ENCODE results near the gene TBC1D30.
"Not testable (repeated sequence)": the region's sequence is repeated elsewhere in the genome, so short reads cannot be mapped to it uniquely, and the experiment has no call there.

Gene TBC1D30

DNA sequence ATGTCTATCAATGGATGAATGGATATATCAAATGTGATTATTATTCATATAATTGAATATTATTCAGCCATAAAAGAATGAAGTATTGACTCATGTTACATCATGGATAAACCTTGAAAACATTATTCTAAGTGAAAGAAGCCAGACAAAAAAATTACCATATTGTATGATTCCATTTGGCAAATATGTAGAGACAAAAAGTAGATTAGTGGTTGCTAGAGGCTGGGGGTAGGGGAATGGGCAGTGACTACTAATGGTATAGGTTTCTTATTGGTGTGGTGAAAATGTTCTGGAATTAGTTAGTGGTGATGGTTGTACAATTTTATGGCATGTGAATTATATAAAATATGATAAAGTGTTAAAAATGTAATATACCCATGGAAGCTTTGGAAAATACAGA, 33.4 kb upstream of the TBC1D30 start:
- Histone ChIP-seq H3K4me1 (ENCODE audit: control insufficient read depth, insufficient read depth, low read length) (no peaks in the 10 kb centered on the region), H3K27me3 (ENCODE audit: control insufficient read depth in 1 of 2, insufficient read depth in 2 of 2, low read length in 2 of 2) (no peaks in the 10 kb centered on the region), H3K9me3 (ENCODE audit: control insufficient read depth in 2 of 2, low read length in 2 of 2) (no peaks in the 10 kb centered on the region), H3K27ac (ENCODE audit: low read length) (no peak overlapping the region), H3K4me3 (ENCODE audit: low read length in 2 of 2) (no peak overlapping the region), H3K9ac (ENCODE audit: low read length in 2 of 2) (no peak overlapping the region), H3K36me3 (ENCODE audit: control insufficient read depth in 2 of 2, insufficient read depth in 2 of 2, low read length in 2 of 2) (no peaks in the 10 kb centered on the region)

DNA sequence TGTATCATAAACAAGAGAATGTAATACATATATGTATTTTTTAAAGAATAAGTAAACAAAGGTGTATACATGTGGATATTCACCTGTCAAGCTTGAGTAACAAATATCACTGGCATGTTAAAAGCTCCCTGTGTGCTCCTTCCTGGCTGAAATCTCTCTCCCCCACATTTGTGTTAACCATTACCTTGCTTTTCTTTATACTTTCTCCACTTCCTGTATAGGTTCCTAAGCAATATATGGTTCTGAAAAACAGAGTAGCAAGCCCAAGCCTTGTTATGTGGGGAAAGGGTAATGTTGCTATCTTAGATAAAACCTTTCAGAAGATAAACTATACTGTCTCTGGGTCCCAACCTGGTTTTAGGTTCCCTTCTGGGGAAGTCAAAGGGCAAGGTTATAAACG, 32.3 kb upstream of the TBC1D30 start:
- H3K4me1 ChIP-seq (ENCODE audit: control insufficient read depth, insufficient read depth, low read length), result no peaks in the 10 kb centered on the region
- no peak overlapping the region for H3K27ac ChIP-seq (ENCODE audit: low read length)
- no peaks in the 10 kb centered on the region for H3K9me3 ChIP-seq (ENCODE audit: control insufficient read depth in 2 of 2, low read length in 2 of 2)
- no peak overlapping the region for H3K4me3 ChIP-seq (ENCODE audit: low read length in 2 of 2)
- no peaks in the 10 kb centered on the region for H3K27me3 ChIP-seq (ENCODE audit: control insufficient read depth in 1 of 2, insufficient read depth in 2 of 2, low read length in 2 of 2)
- no peak overlapping the region for H3K9ac ChIP-seq (ENCODE audit: low read length in 2 of 2)
- no peaks in the 10 kb centered on the region for H3K36me3 ChIP-seq (ENCODE audit: control insufficient read depth in 2 of 2, insufficient read depth in 2 of 2, low read length in 2 of 2)

DNA sequence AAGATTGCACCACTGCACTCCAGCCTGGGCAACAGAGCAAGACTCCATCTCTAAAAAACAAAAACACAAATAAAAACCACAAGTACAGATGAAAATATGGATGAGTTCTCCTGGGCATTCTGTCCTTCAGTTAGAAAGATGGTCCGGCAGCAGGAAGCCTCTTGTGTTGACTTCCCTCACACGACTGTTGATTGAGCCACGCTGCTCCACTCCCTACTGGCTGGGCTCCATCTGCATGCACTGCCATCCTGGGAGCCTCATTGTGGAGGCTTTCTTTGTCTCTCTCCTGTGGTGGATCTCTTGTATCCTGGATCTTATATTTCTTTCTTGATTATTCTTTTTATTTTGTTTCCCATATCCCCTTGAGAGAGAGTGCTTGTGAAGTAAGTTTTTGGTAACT, 30.8 kb upstream of the TBC1D30 start:
- no peaks in the 10 kb centered on the region for H3K27me3 ChIP-seq (ENCODE audit: control insufficient read depth in 1 of 2, insufficient read depth in 2 of 2, low read length in 2 of 2)
- H3K9ac ChIP-seq (ENCODE audit: low read length in 2 of 2), result no peak overlapping the region
- H3K4me3 ChIP-seq (ENCODE audit: low read length in 2 of 2), result no peak overlapping the region
- H3K36me3 ChIP-seq (ENCODE audit: control insufficient read depth in 2 of 2, insufficient read depth in 2 of 2, low read length in 2 of 2), result no peaks in the 10 kb centered on the region
- H3K4me1 ChIP-seq (ENCODE audit: control insufficient read depth, insufficient read depth, low read length), result no peaks in the 10 kb centered on the region
- H3K9me3 ChIP-seq (ENCODE audit: control insufficient read depth in 2 of 2, low read length in 2 of 2), result no peaks in the 10 kb centered on the region
- no peak overlapping the region for H3K27ac ChIP-seq (ENCODE audit: low read length)

DNA sequence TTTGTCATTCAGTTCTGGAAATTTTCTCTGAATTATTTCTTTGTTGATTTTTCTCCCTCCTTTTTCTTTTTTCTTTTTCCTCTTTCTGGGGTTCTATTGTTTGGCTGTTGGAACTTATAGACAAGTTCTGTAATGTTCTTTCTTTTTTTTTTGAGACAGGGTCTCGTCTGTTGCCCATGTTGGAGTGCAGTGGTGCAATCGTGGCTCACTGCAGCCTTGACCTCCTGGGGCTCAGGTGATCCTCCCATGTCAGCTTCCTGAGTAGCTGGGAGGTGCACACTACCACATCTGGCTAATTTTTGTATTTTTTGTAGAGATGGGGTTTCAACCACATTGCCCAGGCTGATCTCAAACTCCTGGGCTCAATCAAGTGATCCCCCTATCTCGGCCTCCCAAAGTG, 30.1 kb upstream of the TBC1D30 start:
- H3K27me3 ChIP-seq (ENCODE audit: control insufficient read depth in 1 of 2, insufficient read depth in 2 of 2, low read length in 2 of 2), result no peaks in the 10 kb centered on the region
- H3K27ac ChIP-seq (ENCODE audit: low read length), result no peak overlapping the region
- H3K9ac ChIP-seq (ENCODE audit: low read length in 2 of 2), result no peak overlapping the region
- H3K4me3 ChIP-seq (ENCODE audit: low read length in 2 of 2), result no peak overlapping the region
- H3K36me3 ChIP-seq (ENCODE audit: control insufficient read depth in 2 of 2, insufficient read depth in 2 of 2, low read length in 2 of 2), result no peaks in the 10 kb centered on the region
- H3K9me3 ChIP-seq (ENCODE audit: control insufficient read depth in 2 of 2, low read length in 2 of 2), result no peaks in the 10 kb centered on the region
- H3K4me1 ChIP-seq (ENCODE audit: control insufficient read depth, insufficient read depth, low read length), result no peaks in the 10 kb centered on the region

DNA sequence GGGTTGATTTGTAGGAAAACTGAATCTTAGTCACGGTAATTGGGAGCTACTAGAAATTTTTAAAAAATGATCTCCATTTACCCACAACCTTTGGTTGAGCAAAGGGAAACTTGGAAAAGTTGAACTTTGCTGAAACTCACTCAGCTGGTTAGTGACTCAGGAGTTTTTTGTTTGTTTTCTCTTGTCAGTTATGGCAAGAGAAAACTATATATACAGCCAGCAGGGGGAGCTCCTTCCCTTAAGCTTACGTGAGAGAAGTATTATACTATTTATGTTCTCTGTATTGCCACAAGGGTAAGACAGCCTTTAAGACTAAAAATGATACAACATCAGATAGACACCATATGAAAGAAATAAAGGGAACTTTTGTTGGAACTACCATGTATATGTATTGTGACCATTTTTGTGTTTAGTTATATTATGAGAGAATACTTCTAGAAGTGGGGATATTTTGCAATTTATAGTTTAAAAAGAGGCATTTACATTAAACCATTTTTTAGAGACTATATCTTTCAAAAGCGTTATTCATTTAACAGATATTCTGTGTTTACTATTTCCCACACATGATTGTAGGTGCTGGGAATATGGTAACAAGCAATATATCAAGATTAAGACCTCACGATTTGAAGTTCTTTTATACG, 28.1 kb upstream of the TBC1D30 start:
- H3K9ac ChIP-seq (ENCODE audit: low read length in 2 of 2), result no peak overlapping the region

DNA sequence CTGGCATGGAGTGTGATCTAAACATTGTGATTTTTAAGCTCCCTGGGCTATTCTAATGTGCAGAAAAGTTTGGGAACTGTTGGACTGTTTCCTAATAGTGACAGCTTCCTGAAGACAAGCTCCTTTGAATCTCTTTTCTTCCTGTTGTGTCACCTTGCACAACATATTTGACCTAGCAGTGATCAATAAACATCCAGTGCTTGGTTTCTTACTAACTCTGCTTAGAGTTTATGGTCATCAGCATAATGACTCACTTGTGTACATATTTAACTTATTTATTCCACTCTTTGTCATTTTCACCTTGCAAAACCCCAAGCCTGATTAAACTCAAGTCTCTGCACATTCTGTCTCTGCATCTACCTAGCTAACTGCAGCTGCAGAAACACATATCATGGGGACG, 27.3 kb upstream of the TBC1D30 start:
- Histone ChIP-seq H3K4me3 (ENCODE audit: low read length in 2 of 2) (no peak overlapping the region), H3K36me3 (ENCODE audit: control insufficient read depth in 2 of 2, insufficient read depth in 2 of 2, low read length in 2 of 2) (no peaks in the 10 kb centered on the region), H3K9me3 (ENCODE audit: control insufficient read depth in 2 of 2, low read length in 2 of 2) (no peaks in the 10 kb centered on the region), H3K27me3 (ENCODE audit: control insufficient read depth in 1 of 2, insufficient read depth in 2 of 2, low read length in 2 of 2) (peaks cover 0 to 2% of the 10 kb centered on the region in 2 donors), H3K9ac (ENCODE audit: low read length in 2 of 2) (no peak overlapping the region), H3K27ac (ENCODE audit: low read length) (no peak overlapping the region), H3K4me1 (ENCODE audit: control insufficient read depth, insufficient read depth, low read length) (no peaks in the 10 kb centered on the region)

More for the DNA sequence above, 28.1 kb upstream of the TBC1D30 start:
- H3K36me3 ChIP-seq (ENCODE audit: control insufficient read depth in 2 of 2, insufficient read depth in 2 of 2, low read length in 2 of 2), result no peaks in the 10 kb centered on the region
- no peaks in the 10 kb centered on the region for H3K27me3 ChIP-seq (ENCODE audit: control insufficient read depth in 1 of 2, insufficient read depth in 2 of 2, low read length in 2 of 2)
- H3K4me1 ChIP-seq (ENCODE audit: control insufficient read depth, insufficient read depth, low read length), result no peaks in the 10 kb centered on the region
- H3K27ac ChIP-seq (ENCODE audit: low read length), result no peak overlapping the region
- H3K9me3 ChIP-seq (ENCODE audit: control insufficient read depth in 2 of 2, low read length in 2 of 2), result no peaks in the 10 kb centered on the region
- no peak overlapping the region for H3K4me3 ChIP-seq (ENCODE audit: low read length in 2 of 2)

DNA sequence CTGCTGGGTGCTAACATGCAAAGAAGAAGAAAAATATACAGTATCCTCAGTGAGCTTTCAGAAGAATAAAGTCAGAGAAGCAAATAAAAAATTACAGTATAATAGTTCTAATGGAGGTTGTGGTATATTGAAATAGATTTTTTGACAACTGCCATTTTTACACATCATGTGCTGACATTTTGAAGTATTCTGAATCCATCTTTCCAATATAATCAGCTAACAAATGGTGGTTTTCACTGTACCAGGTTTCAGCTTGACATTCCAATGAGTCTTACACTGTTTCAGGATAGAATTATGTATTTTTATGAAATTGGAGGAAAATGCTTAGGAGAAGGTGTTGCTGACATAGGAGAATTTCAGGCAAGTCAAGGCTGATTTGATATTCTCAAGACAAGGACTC, 26.3 kb upstream of the TBC1D30 start:
- H3K36me3 ChIP-seq (ENCODE audit: control insufficient read depth in 2 of 2, insufficient read depth in 2 of 2, low read length in 2 of 2), result no peaks in the 10 kb centered on the region
- no peaks in the 10 kb centered on the region for H3K9me3 ChIP-seq (ENCODE audit: control insufficient read depth in 2 of 2, low read length in 2 of 2)
- peaks cover 0 to 2% of the 10 kb centered on the region in 2 donors for H3K27me3 ChIP-seq (ENCODE audit: control insufficient read depth in 1 of 2, insufficient read depth in 2 of 2, low read length in 2 of 2)
- no peaks in the 10 kb centered on the region for H3K4me1 ChIP-seq (ENCODE audit: control insufficient read depth, insufficient read depth, low read length)
- H3K9ac ChIP-seq (ENCODE audit: low read length in 2 of 2), result no peak overlapping the region
- no peak overlapping the region for H3K27ac ChIP-seq (ENCODE audit: low read length)
- no peak overlapping the region for H3K4me3 ChIP-seq (ENCODE audit: low read length in 2 of 2)

DNA sequence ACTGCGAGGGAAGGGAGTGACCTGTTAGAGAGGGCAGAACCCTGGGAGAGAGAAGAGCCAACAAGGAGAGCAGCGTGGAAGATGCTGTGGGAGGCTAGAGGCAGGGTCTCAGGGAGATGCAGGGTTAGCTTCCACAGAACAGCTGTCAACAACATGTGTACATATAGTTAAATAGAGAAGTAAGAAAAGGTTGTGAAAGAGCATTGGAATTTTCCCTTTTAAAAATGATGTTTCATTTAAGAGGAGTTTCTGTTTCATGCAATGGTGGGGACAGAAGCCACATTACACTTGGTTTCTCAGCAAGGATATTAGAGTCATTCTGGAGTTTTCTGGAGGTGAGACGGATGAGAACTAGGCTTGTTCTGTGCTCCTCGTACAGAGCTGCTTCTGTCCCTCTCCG, 23.8 kb upstream of the TBC1D30 start:
- Histone ChIP-seq H3K4me3 (ENCODE audit: low read length in 2 of 2) (no peak overlapping the region), H3K9me3 (ENCODE audit: control insufficient read depth in 2 of 2, low read length in 2 of 2) (no peaks in the 10 kb centered on the region), H3K4me1 (ENCODE audit: control insufficient read depth, insufficient read depth, low read length) (no peaks in the 10 kb centered on the region), H3K27me3 (ENCODE audit: control insufficient read depth in 1 of 2, insufficient read depth in 2 of 2, low read length in 2 of 2) (peaks cover 0 to 2% of the 10 kb centered on the region in 2 donors), H3K27ac (ENCODE audit: low read length) (no peak overlapping the region), H3K36me3 (ENCODE audit: control insufficient read depth in 2 of 2, insufficient read depth in 2 of 2, low read length in 2 of 2) (no peaks in the 10 kb centered on the region), H3K9ac (ENCODE audit: low read length in 2 of 2) (no peak overlapping the region)

DNA sequence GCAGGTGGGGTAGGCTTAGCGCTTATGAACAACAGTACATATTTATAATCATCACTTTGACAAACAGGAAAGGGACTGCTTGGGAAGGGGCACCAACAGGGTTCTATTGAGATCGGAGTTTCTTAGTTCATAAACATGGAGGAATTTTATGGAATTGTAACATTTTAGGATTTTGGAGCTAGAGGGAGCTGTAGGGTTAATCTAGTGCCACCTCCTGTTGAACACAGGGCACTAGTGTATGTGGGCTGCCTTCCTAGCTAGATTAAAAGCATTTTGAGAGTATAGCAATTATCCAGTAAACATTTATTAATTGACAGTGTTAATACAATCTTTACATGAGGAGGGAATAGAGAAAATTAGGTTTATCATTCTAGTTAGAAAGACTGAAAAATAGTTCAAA, 23.1 kb upstream of the TBC1D30 start:
- Histone ChIP-seq H3K9me3 (ENCODE audit: control insufficient read depth in 2 of 2, low read length in 2 of 2) (no peaks in the 10 kb centered on the region), H3K4me3 (ENCODE audit: low read length in 2 of 2) (no peak overlapping the region), H3K4me1 (ENCODE audit: control insufficient read depth, insufficient read depth, low read length) (no peaks in the 10 kb centered on the region), H3K36me3 (ENCODE audit: control insufficient read depth in 2 of 2, insufficient read depth in 2 of 2, low read length in 2 of 2) (no peaks in the 10 kb centered on the region), H3K27ac (ENCODE audit: low read length) (no peak overlapping the region), H3K9ac (ENCODE audit: low read length in 2 of 2) (no peak overlapping the region), H3K27me3 (ENCODE audit: control insufficient read depth in 1 of 2, insufficient read depth in 2 of 2, low read length in 2 of 2) (peaks cover 0 to 2% of the 10 kb centered on the region in 2 donors)

DNA sequence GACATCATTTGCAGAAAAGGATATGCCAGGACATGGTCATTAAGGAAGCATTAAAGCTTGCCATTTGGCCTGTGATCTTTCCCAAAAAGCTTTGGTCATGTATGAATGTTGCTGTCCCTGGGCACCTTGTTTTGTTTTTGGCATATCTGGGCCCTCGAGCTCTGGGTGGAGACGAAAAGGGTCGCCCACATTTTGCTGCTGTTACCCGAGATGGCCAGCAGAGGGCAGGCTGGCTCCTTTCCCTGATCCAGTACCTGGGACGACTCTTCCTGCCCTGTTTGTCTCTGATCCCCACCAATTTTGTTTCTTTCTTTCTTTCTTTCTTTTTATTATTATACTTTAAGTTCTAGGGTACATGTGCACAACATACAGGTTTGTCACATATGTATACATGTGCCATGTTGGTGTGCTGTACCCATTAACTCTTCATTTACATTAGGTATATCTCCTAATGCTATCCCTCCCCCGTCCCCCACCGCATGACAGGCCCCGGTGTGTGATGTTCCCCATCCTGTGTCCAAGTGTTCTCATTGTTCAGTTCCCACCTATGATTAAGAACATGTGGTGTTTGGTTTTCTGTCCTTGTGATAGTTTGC, 22.2 kb upstream of the TBC1D30 start:
- H3K27ac ChIP-seq (ENCODE audit: low read length); H3K9me3 ChIP-seq (ENCODE audit: control insufficient read depth in 2 of 2, low read length in 2 of 2); H3K9ac ChIP-seq (ENCODE audit: low read length in 2 of 2): not testable (repeated sequence)

DNA sequence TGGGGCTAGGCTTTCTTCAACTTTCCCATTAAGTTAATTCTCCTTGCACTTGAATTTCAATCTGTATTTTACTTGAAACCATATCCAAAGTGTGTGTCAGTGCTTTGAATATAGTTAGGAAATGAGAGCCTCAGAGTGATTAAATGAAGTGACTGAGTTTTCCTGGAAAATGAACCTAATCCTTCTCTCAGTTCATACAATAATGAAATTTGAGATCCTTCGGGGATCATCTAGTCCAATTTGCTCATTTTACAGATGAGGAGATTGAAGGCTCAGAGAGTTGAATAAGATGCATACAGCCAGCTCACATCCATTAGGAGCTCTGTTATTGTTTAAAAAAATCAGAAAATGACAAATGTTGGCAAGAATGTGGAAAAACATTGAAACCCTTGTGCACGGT, 18.3 kb upstream of the TBC1D30 start:
- Histone ChIP-seq H3K4me3 (ENCODE audit: low read length in 2 of 2) (no peak overlapping the region), H3K27me3 (ENCODE audit: control insufficient read depth in 1 of 2, insufficient read depth in 2 of 2, low read length in 2 of 2) (peaks cover 0 to 2% of the 10 kb centered on the region in 2 donors), H3K9ac (ENCODE audit: low read length in 2 of 2) (no peak overlapping the region), H3K27ac (ENCODE audit: low read length) (no peak overlapping the region), H3K4me1 (ENCODE audit: control insufficient read depth, insufficient read depth, low read length) (no peaks in the 10 kb centered on the region), H3K36me3 (ENCODE audit: control insufficient read depth in 2 of 2, insufficient read depth in 2 of 2, low read length in 2 of 2) (no peaks in the 10 kb centered on the region), H3K9me3 (ENCODE audit: control insufficient read depth in 2 of 2, low read length in 2 of 2) (no peaks in the 10 kb centered on the region)

More for the DNA sequence above, 22.2 kb upstream of the TBC1D30 start:
- H3K27me3 ChIP-seq (ENCODE audit: control insufficient read depth in 1 of 2, insufficient read depth in 2 of 2, low read length in 2 of 2); H3K36me3 ChIP-seq (ENCODE audit: control insufficient read depth in 2 of 2, insufficient read depth in 2 of 2, low read length in 2 of 2); H3K4me1 ChIP-seq (ENCODE audit: control insufficient read depth, insufficient read depth, low read length); H3K4me3 ChIP-seq (ENCODE audit: low read length in 2 of 2): not testable (repeated sequence)
